ENCODE results near the gene TNFRSF4. TPM values are rescaled to one million over a fixed set of nuclear protein-coding genes. Genes with fewer than 3 reads are reported as not detected.

Gene TNFRSF4
- total RNA-seq, 1 experiment from 2014 or later, result not detected

Other genes starting within 250 kb of the TNFRSF4 start
- gene PLEKHN1, start 247.7 kb downstream of the TNFRSF4 start, total RNA-seq (2014; rRNA removed; shearing (Covaris generic)), result 0.34 TPM in 1 of 2 replicates, not detected in the other
- gene PERM1, start 232.1 kb downstream of the TNFRSF4 start, total RNA-seq (2014; rRNA removed; shearing (Covaris generic)), result 0.11 TPM in 1 of 2 replicates, not detected in the other
- 55.3 and 68.7 TPM in 2 replicates for gene HES4, start 214.1 kb downstream of the TNFRSF4 start, total RNA-seq (2014; rRNA removed; shearing (Covaris generic))
- 201 and 353 TPM in 2 replicates for gene ISG15, start 200.7 kb downstream of the TNFRSF4 start, total RNA-seq (2014; rRNA removed; shearing (Covaris generic))
- 53.8 and 55.9 TPM in 2 replicates for gene AGRN, start 194.0 kb downstream of the TNFRSF4 start, total RNA-seq (2014; rRNA removed; shearing (Covaris generic))
- not detected in 2 replicates for gene RNF223, start 139.8 kb downstream of the TNFRSF4 start, total RNA-seq (2014; rRNA removed; shearing (Covaris generic))
- 11.1 and 15.4 TPM in 2 replicates for gene C1orf159, start 98.1 kb downstream of the TNFRSF4 start, total RNA-seq (2014; rRNA removed; shearing (Covaris generic))
- not detected in 2 replicates for gene TTLL10, start 40.3 kb downstream of the TNFRSF4 start, total RNA-seq (2014; rRNA removed; shearing (Covaris generic))
- gene TNFRSF18, start 7.6 kb downstream of the TNFRSF4 start, total RNA-seq (2014; rRNA removed; shearing (Covaris generic)), result not detected in 2 replicates
- gene SDF4, start 17.8 kb upstream of the TNFRSF4 start, total RNA-seq (2014; rRNA removed; shearing (Covaris generic)), result 154 and 156 TPM in 2 replicates
- 50.1 and 51.3 TPM in 2 replicates for gene B3GALT6, start 18.1 kb upstream of the TNFRSF4 start, total RNA-seq (2014; rRNA removed; shearing (Covaris generic))
- 0.25 and 1.8 TPM in 2 replicates for gene C1QTNF12, start 32.6 kb upstream of the TNFRSF4 start, total RNA-seq (2014; rRNA removed; shearing (Covaris generic))
- 92.1 and 96.6 TPM in 2 replicates for gene UBE2J2, start 59.7 kb upstream of the TNFRSF4 start, total RNA-seq (2014; rRNA removed; shearing (Covaris generic))
- 0.53 and 1.5 TPM in 2 replicates for gene SCNN1D, start 66.3 kb upstream of the TNFRSF4 start, total RNA-seq (2014; rRNA removed; shearing (Covaris generic))
- 41.1 and 44.8 TPM in 2 replicates for gene ACAP3, start 93.8 kb upstream of the TNFRSF4 start, total RNA-seq (2014; rRNA removed; shearing (Covaris generic))
- gene PUSL1, start 94.4 kb upstream of the TNFRSF4 start, total RNA-seq (2014; rRNA removed; shearing (Covaris generic)), result 27.3 and 35.1 TPM in 2 replicates
- gene INTS11, start 110.5 kb upstream of the TNFRSF4 start, total RNA-seq (2014; rRNA removed; shearing (Covaris generic)), result 66.7 and 81.0 TPM in 2 replicates
- gene CPTP, start 110.6 kb upstream of the TNFRSF4 start, total RNA-seq (2014; rRNA removed; shearing (Covaris generic)), result 29.4 and 39.2 TPM in 2 replicates
- gene TAS1R3, start 117.1 kb upstream of the TNFRSF4 start, total RNA-seq (2014; rRNA removed; shearing (Covaris generic)), result 0.03 and 0.16 TPM in 2 replicates
- 85.2 and 95.9 TPM in 2 replicates for gene DVL1, start 135.3 kb upstream of the TNFRSF4 start, total RNA-seq (2014; rRNA removed; shearing (Covaris generic))
- gene MXRA8, start 144.4 kb upstream of the TNFRSF4 start, total RNA-seq (2014; rRNA removed; shearing (Covaris generic)), result 192 and 224 TPM in 2 replicates
- 180 and 360 TPM in 2 replicates for gene AURKAIP1, start 161.1 kb upstream of the TNFRSF4 start, total RNA-seq (2014; rRNA removed; shearing (Covaris generic))
- gene CCNL2, start 185.2 kb upstream of the TNFRSF4 start, total RNA-seq (2014; rRNA removed; shearing (Covaris generic)), result 69.4 and 79.0 TPM in 2 replicates
- 184 and 203 TPM in 2 replicates for gene MRPL20, start 193.1 kb upstream of the TNFRSF4 start, total RNA-seq (2014; rRNA removed; shearing (Covaris generic))
- gene ANKRD65, start 207.1 kb upstream of the TNFRSF4 start, total RNA-seq (2014; rRNA removed; shearing (Covaris generic)), result not detected in 2 replicates
- 0.31 and 1.0 TPM in 2 replicates for gene VWA1, start 221.5 kb upstream of the TNFRSF4 start, total RNA-seq (2014; rRNA removed; shearing (Covaris generic))
- gene ATAD3C, start 235.5 kb upstream of the TNFRSF4 start, total RNA-seq (2014; rRNA removed; shearing (Covaris generic)), result not detected in 2 replicates